ENCODE data around the gene VANGL2. TPM values are rescaled to one million over a fixed set of nuclear protein-coding genes. Genes with fewer than 3 reads are reported as not detected.

Gene VANGL2
- polyA plus RNA-seq, 3 donors, result 0.01 TPM; not detected in 2

DNA sequence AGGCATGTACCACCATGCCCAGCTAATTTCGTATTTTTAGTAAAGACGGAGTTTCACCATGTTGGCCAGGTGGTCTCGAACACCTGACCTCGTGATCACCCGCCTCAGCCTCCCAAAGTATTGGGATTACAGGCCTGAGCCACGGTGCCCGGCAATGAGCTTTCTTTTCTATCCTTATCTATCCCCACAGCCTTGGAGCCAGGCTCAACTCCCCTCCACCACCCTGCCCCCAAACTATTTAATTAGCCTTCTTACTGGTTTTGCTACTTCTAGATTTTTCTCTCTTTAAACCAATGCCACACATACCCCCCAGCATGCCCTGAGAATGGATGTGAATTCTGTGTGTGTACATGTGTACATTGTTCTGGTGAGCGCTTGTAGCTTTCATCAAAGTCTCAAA lies 5.7 kb upstream of the VANGL2 start:
- TF ChIP-seq, protein P1, sequence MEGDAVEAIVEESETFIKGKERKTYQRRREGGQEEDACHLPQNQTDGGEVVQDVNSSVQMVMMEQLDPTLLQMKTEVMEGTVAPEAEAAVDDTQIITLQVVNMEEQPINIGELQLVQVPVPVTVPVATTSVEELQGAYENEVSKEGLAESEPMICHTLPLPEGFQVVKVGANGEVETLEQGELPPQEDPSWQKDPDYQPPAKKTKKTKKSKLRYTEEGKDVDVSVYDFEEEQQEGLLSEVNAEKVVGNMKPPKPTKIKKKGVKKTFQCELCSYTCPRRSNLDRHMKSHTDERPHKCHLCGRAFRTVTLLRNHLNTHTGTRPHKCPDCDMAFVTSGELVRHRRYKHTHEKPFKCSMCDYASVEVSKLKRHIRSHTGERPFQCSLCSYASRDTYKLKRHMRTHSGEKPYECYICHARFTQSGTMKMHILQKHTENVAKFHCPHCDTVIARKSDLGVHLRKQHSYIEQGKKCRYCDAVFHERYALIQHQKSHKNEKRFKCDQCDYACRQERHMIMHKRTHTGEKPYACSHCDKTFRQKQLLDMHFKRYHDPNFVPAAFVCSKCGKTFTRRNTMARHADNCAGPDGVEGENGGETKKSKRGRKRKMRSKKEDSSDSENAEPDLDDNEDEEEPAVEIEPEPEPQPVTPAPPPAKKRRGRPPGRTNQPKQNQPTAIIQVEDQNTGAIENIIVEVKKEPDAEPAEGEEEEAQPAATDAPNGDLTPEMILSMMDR (IDR thresholded peaks at IDR 0.05), result no peak
- 100% methylated on average over 4 of the region's 8 CpGs for WGBS (ENCODE audit: insufficient coverage)
- Mint-ChIP-seq H3K4me1 (peaks cover 4% of the 10 kb centered on the region), H3K27ac (no peak overlapping the region), H3K27me3 (ENCODE audit: low read depth in 3 of 3) (peaks cover 7 to 15% (median 9%) of the 10 kb centered on the region in 3 donors), H3K4me3 (no peak overlapping the region), H3K9me3 (peaks cover 0 to 2% (median 0%) of the 10 kb centered on the region in 7 donors), H3K36me3 (no peaks in the 10 kb centered on the region)
- Histone ChIP-seq H3K9me3 (replicated peaks in 1 of 2; ENCODE audit: control insufficient read depth in 1 of 2, insufficient read depth in 1 of 2, low read length in 2 of 2) (no peaks in the 10 kb centered on the region), H3K4me3 (replicated peaks in 1 of 3; ENCODE audit: low read depth in 2 of 3, low read length in 3 of 3) (no peak overlapping the region), H3K27ac (ENCODE audit: low read depth in 1 of 2, low read length in 2 of 2) (no peak overlapping the region), H3K27me3 (ENCODE audit: control insufficient read depth in 2 of 2, insufficient read depth in 2 of 2, low read length in 2 of 2) (peaks cover 4 to 6% of the 10 kb centered on the region in 2 donors), H4K20me1 (ENCODE audit: insufficient read depth, low read length) (no peaks in the 10 kb centered on the region), H3K36me3 (replicated peaks in 1 of 2; ENCODE audit: control insufficient read depth in 1 of 2, insufficient read depth in 2 of 2, low read length in 2 of 2) (no peaks in the 10 kb centered on the region), H3K79me2 (ENCODE audit: insufficient read depth, low read length) (no peaks in the 10 kb centered on the region), H2AFZ (ENCODE audit: insufficient read depth, low read depth, low read length, poor library complexity, severe bottlenecking) (no peak overlapping the region), H3K4me1 (ENCODE audit: control insufficient read depth in 1 of 2, insufficient read depth in 2 of 2, low read length in 2 of 2) (no peaks in the 10 kb centered on the region), H3K9ac (ENCODE audit: insufficient read depth, low read length, poor library complexity, severe bottlenecking) (no peak overlapping the region), H3K4me2 (replicated peaks; ENCODE audit: extremely low read depth, low read length, poor library complexity, severe bottlenecking) (no peak overlapping the region)
- intact Hi-C loops (cut with micrococcal nuclease), result no loop called here
- no peak for DNase-seq

DNA sequence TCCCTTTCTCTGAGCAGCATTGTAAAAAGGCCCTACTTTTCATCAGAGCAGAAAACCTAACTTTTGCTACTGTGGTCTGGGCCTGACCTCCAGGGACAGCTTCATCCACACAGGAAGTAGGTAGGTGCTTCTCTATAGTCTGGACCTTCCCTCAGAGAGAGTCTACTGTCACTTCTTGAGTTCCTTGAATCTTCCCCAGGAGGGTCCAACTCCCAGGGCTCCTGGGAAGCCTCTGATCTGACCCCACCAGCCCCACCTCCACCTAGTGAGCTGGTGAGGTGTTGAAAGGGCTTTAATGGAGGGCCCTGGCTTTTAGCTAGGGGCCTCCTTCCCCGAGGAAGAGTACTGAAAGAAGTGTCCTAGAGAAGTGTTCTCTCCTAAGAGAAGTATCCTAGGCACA lies 2.7 kb upstream of the VANGL2 start:
- no peak overlapping the region for H3K9ac ChIP-seq (ENCODE audit: insufficient read depth, low read length, poor library complexity, severe bottlenecking)
- H3K79me2 ChIP-seq (ENCODE audit: insufficient read depth, low read length), result no peaks in the 10 kb centered on the region
- TF ChIP-seq, protein P1 (IDR thresholded peaks at IDR 0.05), result no peak
- H3K9me3 ChIP-seq (replicated peaks in 1 of 2; ENCODE audit: control insufficient read depth in 1 of 2, insufficient read depth in 1 of 2, low read length in 2 of 2), result no peaks in the 10 kb centered on the region
- H2AFZ ChIP-seq (ENCODE audit: insufficient read depth, low read depth, low read length, poor library complexity, severe bottlenecking), result no peak overlapping the region
- H3K27ac ChIP-seq (ENCODE audit: low read depth in 1 of 2, low read length in 2 of 2), result no peak overlapping the region
- no peaks in the 10 kb centered on the region for H4K20me1 ChIP-seq (ENCODE audit: insufficient read depth, low read length)
- Mint-ChIP-seq H3K4me3 (no peak overlapping the region), H3K27ac (no peak overlapping the region), H3K27me3 (ENCODE audit: low read depth in 3 of 3) (peaks cover 28 to 33% (median 29%) of the 10 kb centered on the region in 3 donors), H3K36me3 (peaks cover 0 to 8% of the 10 kb centered on the region in 2 donors), H3K9me3 (peaks cover 0 to 2% (median 0%) of the 10 kb centered on the region in 7 donors), H3K4me1 (peaks cover 15% of the 10 kb centered on the region)
- H3K27me3 ChIP-seq (ENCODE audit: control insufficient read depth in 2 of 2, insufficient read depth in 2 of 2, low read length in 2 of 2), result peaks cover 18 to 26% of the 10 kb centered on the region in 2 donors
- DNase-seq, result no peak
- 86% methylated on average over 1 of the region's 1 CpG for WGBS (ENCODE audit: insufficient coverage)
- H3K36me3 ChIP-seq (replicated peaks in 1 of 2; ENCODE audit: control insufficient read depth in 1 of 2, insufficient read depth in 2 of 2, low read length in 2 of 2), result no peaks in the 10 kb centered on the region
- no peak overlapping the region for H3K4me3 ChIP-seq (replicated peaks in 1 of 3; ENCODE audit: low read depth in 2 of 3, low read length in 3 of 3)
- H3K4me2 ChIP-seq (replicated peaks; ENCODE audit: extremely low read depth, low read length, poor library complexity, severe bottlenecking), result no peak overlapping the region
- intact Hi-C loops (cut with micrococcal nuclease), result no loop called here
- peaks cover 9 to 12% of the 10 kb centered on the region in 2 donors for H3K4me1 ChIP-seq (ENCODE audit: control insufficient read depth in 1 of 2, insufficient read depth in 2 of 2, low read length in 2 of 2)
